ENCODE measurements around the gene PKD1. TPM values are rescaled to one million over a fixed set of nuclear protein-coding genes. Genes with fewer than 3 reads are reported as not detected.

The PKD1 gene
- total RNA-seq, 4 donors from 2014 or later: 297 to 459 (median 366) TPM

- 0% methylated on average over 26 of the region's 81 CpGs for whole genome bisulfite sequencing
- intact Hi-C loops (cut with DNase I): no loop called here
- peak; percentile 99 for DNase-seq (ENCODE audit: extremely low spot score)
- H3K4me3 ChIP-seq: peak within 1 kb of the TSS; percentile 74 to 92 (median 88)
- peak within 1 kb of the TSS; percentile 79 to 81 (median 80) for H3K27ac ChIP-seq (replicated peaks in 1 of 4)
- no peaks in the 10 kb centered on the region for H3K27me3 ChIP-seq
- H3K36me3 ChIP-seq: peaks cover 0 to 42% (median 27%) of the 10 kb centered on the region in 4 donors
- TF ChIP-seq EP300 (IDR thresholded peaks at IDR 0.05) (no peak), POLR2AphosphoS5 (IDR thresholded peaks at IDR 0.05) (peak; percentile 63 to 94), POLR2A (IDR thresholded peaks at IDR 0.05; ENCODE audit: low read depth) (no peak), CTCF (IDR thresholded peaks at IDR 0.05) (peak; percentile 34 to 61 (median 48))
- H3K4me1 ChIP-seq: peaks cover 50 to 62% (median 57%) of the 10 kb centered on the region in 4 donors
- H3K9me3 ChIP-seq: no peaks in the 10 kb centered on the region
These were observed 88.2 kb downstream of the PKD1 start, which contains the start of the genes NTHL1 and TSC2 for GRCh38 chr16:2047330-2048115. NTHL1 (minus strand) TSS chr16:2047834; CDS start chr16:2047823, 11 bp downstream. TSC2 (plus strand) TSS chr16:2047985; CDS start chr16:2048616, 631 bp downstream.

- 16% methylated on average over 8 of the region's 8 CpGs for WGBS
- Histone ChIP-seq H3K27me3 (no peaks in the 10 kb centered on the region), H3K4me1 (peaks cover 56 to 68% (median 62%) of the 10 kb centered on the region in 4 donors), H3K36me3 (peaks cover 0 to 40% (median 21%) of the 10 kb centered on the region in 4 donors), H3K27ac (replicated peaks in 1 of 4) (peak overlapping the region; percentile 79 to 81 (median 80)), H3K4me3 (peak overlapping the region; percentile 74 to 92 (median 88)), H3K9me3 (no peaks in the 10 kb centered on the region)
- DNase-seq (ENCODE audit: extremely low spot score): no peak
- intact Hi-C loops (cut with DNase I): no loop called here
- TF ChIP-seq EP300 (IDR thresholded peaks at IDR 0.05) (no peak), POLR2AphosphoS5 (IDR thresholded peaks at IDR 0.05) (peak; percentile 5 to 43)
These were observed 88.8 kb downstream of the PKD1 start for GRCh38 chr16:2046893-2047329.

- H3K27me3 ChIP-seq: no peaks in the 10 kb centered on the region
- H3K4me1 ChIP-seq: peaks cover 58 to 72% (median 65%) of the 10 kb centered on the region in 4 donors
- H3K4me3 ChIP-seq: peak overlapping the region; percentile 74 to 92 (median 88)
- 91% methylated on average over 20 of the region's 21 CpGs for WGBS
- H3K9me3 ChIP-seq: no peaks in the 10 kb centered on the region
- intact Hi-C loops (cut with DNase I): no loop called here
- DNase-seq (ENCODE audit: extremely low spot score): no peak
- TF ChIP-seq POLR2AphosphoS5 (IDR thresholded peaks at IDR 0.05) (no peak), CTCF (IDR thresholded peaks at IDR 0.05) (no peak), EP300 (IDR thresholded peaks at IDR 0.05) (no peak), POLR2A (IDR thresholded peaks at IDR 0.05; ENCODE audit: low read depth) (no peak)
- H3K36me3 ChIP-seq: peaks cover 0 to 33% (median 14%) of the 10 kb centered on the region in 4 donors
- peak overlapping the region in 3 of 4 donors; percentile 79 to 80 (median 80) for H3K27ac ChIP-seq (replicated peaks in 1 of 4)
These were observed 89.5 kb downstream of the PKD1 start for GRCh38 chr16:2045965-2046892.

GRCh38 chr16:2044541-2044940 is 91.2 kb downstream of the PKD1 start:
- Histone ChIP-seq H3K27me3 (no peaks in the 10 kb centered on the region), H3K27ac (replicated peaks in 1 of 4) (peak overlapping the region in 2 of 4 donors; percentile 4 to 15), H3K9me3 (no peaks in the 10 kb centered on the region), H3K4me3 (no peak overlapping the region), H3K36me3 (peaks cover 0 to 19% (median 2%) of the 10 kb centered on the region in 4 donors), H3K4me1 (peaks cover 72 to 87% (median 82%) of the 10 kb centered on the region in 4 donors)
- no CpG with 5 or more reads among the region's 22 CpGs for WGBS
- no peak for TF ChIP-seq POLR2A (IDR thresholded peaks at IDR 0.05; ENCODE audit: low read depth)
- no peak for TF ChIP-seq CTCF (IDR thresholded peaks at IDR 0.05)
- TF ChIP-seq EP300 (IDR thresholded peaks at IDR 0.05): no peak
- TF ChIP-seq POLR2AphosphoS5 (IDR thresholded peaks at IDR 0.05): no peak
- DNase-seq (ENCODE audit: extremely low spot score): no peak
- intact Hi-C loops (cut with DNase I): no loop called here
